GM10248 (cell line): ENCODE results near the gene FBXW11.

Experiments
- CTCF ChIA-PET: fragments of 300-600 bp; sonication (Branson Sonifier 250); formaldehyde crosslinking; extraction: SDS; loops from one replicate; lab custom pipeline; 2021; ENCODE audit warnings: antibody characterized with exemption; lab: Yijun Ruan, JAX
- POLR2A ChIA-PET: fragments of 350-650 bp; sonication (Branson Sonifier 250); formaldehyde crosslinking; extraction: SDS; loops from one replicate; lab custom pipeline; 2020; ENCODE audit warnings: antibody characterized with exemption; lab: Yijun Ruan, JAX
- DNase-seq: peaks from one replicate; pipeline ENCODE4 v3.0.0; 2012; ENCODE audit errors: extremely low spot score
- CTCF ChIP-seq: IDR thresholded peaks from 2 replicates; pipeline ENCODE4 v1.5.1; 2012; ENCODE audit warnings: mild to moderate bottlenecking, low read depth; ENCODE audit errors: extremely low read depth, missing control alignments, control extremely low read depth

Gene FBXW11

GRCh38 chr5:171957591-171958251, 48.7 kb downstream of the FBXW11 start:
- POLR2A ChIA-PET: no interaction called here

GRCh38 chr5:171956887-171957495, 49.4 kb downstream of the FBXW11 start:
- DNase-seq: no peak
- TF ChIP-seq CTCF: no peak
- ChIA-PET CTCF (interaction anchor here (0.8 to 1.5 kb wide), 2 partner anchors 15 to 50 kb away, joined by 3 read pairs; partner anchors contain the start of gene FBXW11), POLR2A (no interaction called here)

More at GRCh38 chr5:171957591-171958251, 48.7 kb downstream of the FBXW11 start:
- no peak for DNase-seq
- no peak for TF ChIP-seq CTCF
- CTCF ChIA-PET: no interaction called here

- no peak for DNase-seq
- ChIA-PET CTCF (interaction anchor here (0.8 to 1.5 kb wide), 2 partner anchors 15 to 50 kb away, joined by 3 read pairs; partner anchors contain the start of gene FBXW11), POLR2A (no interaction called here)
- no peak for TF ChIP-seq CTCF
These were observed 50.1 kb downstream of the FBXW11 start for GRCh38 chr5:171956314-171956713.

- ChIA-PET CTCF (interaction anchor here (1.5 kb wide), 1 partner anchor 16 kb away, joined by 3 read pairs; no protein-coding TSS in a partner anchor), POLR2A (no interaction called here)
- no peak for DNase-seq
- TF ChIP-seq CTCF: no peak
These were observed 50.7 kb downstream of the FBXW11 start for GRCh38 chr5:171955761-171956160.

- no peak for DNase-seq
- POLR2A ChIA-PET: no interaction called here
- no peak for TF ChIP-seq CTCF
- CTCF ChIA-PET: no interaction called here
These were observed 51.7 kb downstream of the FBXW11 start for GRCh38 chr5:171954721-171955120.

- POLR2A ChIA-PET: no interaction called here
- CTCF ChIA-PET: interaction anchor here (1.3 kb wide), 1 partner anchor 17 kb away, joined by 3 read pairs; no protein-coding TSS in a partner anchor
These were observed 52.4 kb downstream of the FBXW11 start for GRCh38 chr5:171953860-171954701.

More at GRCh38 chr5:171953860-171954701, 52.4 kb downstream of the FBXW11 start:
- DNase-seq: no peak
- TF ChIP-seq CTCF: no peak
